ENCODE measurements around the gene EIF4EBP2. TPM values are rescaled to one million over a fixed set of nuclear protein-coding genes. Genes with fewer than 3 reads are reported as not detected.

EIF4EBP2 gene
- polyA plus RNA-seq, 12 donors: 55.8 to 114 (median 69.6) TPM

DNA sequence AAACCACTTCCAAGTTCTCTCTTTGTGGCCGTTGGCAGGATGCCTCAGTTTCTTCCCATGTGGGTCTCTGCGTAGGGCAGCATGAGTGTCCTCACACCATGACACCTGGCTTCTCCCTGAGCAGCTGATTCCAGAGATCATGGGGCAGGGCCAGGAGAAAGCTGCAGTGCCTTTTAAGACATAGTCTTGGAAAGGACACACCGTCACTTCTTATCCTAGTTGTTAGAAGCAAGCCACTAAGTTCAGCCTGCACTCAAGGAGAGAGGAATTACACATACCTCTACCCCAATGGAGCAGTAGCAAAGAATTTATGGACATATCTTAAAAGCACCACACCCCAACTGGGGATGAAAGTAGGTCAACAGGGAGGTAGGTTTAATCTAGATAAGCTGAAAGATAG, 21.2 kb downstream of the EIF4EBP2 start:
- no peak for DNase-seq

DNA sequence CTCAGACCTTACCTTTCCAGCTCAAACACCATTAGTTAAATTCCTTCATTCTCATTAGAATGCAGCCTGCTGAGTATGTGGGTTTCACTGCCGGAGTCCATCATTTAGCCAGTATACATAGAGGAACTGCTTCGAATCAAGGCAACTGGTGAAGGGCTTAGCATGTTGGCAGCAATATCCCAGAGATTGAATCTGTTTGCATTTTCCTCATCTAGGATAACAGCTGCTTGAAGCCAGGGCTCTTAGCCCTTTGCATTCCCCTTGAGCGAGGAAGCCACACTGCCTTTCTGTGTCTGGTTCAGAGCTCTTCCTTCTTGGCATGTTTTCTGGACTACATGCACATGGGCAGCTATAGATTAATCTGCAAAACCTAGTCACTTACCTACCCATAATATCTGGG, 22.9 kb downstream of the EIF4EBP2 start:
- DNase-seq: peak; percentile 20

DNA sequence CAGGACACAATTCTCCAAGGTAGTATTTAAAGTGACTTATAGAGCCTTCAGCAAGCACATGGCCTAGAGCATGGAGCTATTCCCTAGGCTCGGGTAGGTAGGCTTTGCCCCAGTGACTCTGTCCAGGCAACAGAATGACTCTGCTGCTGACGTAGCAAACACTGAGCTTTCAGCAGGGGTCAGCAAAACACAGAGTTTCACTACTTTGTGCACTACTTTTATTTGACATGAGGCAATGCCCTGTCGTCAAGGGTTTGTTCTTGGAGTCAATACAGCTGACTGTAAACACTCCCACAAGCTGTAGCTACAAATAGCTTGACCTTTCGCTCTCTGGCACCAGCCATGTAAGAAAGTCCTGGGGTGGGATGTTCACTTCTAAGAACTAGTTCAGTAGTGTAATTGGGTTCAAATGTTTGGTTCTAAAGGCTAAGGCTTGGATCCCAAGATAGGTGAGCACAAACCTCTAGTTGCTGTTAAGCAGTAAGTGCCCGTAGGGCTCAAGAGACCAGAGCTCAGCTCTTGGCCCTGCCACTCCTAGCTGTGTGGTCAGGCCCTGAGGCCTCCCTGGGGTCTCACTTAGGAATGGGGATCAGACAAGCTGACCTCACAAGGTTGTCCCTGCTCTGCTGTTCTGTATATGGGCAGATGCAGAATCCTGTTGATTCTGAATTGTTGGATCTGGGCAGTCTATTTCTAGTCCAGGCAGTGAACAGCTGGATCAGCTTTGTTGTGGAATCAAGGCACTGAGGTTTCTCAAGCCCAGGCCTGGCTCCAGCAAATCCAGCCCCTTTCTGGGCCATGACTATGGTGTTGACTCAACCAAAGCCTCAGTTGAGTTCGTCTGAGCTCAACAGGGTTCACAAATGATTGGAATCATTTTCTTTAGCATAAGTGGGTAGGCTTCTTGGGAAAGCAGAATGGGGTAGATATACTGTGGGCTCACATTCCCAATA, 26.8 kb downstream of the EIF4EBP2 start:
- peak; percentile 34 for DNase-seq

DNA sequence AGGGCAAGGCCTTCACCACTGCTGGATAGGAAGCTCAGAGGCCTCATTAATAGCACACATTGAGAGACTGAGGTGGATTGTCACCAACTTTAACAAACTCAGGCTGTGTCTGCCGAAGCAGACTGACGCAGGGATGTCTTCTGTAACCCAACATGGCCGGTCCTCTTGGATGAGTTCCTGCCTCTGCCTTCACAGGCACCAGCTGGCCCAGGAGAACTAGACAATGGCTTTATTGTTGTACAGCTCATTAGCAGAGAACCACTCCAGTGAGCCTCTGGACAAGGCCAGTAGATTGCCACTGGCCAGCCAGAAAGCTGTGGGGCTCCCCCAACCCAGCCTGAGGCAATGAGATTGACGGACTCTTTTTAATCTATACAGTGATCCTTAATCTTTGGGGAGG, 28.2 kb downstream of the EIF4EBP2 start:
- no peak for DNase-seq

DNA sequence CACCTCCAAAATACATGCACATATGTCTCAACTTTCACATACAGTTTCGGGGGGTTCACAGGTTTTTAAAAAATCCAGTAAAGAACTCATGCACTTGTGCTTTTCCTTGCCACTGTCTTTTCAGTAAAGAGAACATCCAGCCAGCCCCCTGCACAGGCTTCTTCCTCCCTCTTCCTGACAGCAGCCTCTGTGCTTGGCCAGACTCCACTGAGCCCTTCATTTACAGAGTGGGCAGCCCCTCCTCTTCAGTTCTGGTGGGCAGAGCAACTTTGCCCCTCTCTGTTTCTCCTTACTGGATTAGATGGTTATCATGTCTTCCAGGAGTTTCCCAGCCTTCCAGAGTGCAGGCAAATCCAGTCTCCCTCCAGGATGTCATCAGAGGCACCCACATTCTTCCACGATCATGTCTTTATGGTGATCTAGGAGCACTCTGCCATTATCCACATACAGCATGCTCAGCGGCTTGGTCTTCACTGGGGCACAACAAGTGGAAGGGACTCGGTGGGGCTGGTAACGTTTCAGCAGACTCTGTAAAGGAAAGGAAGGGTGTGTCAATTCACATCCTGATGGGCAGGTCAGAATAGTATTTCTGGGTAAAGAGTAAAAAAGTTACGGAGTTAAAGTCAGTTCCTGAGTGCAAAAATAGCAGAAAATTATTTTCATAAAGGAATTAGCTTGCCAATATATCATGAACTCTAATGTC, 28.8 kb downstream of the EIF4EBP2 start:
- no peak for DNase-seq

DNA sequence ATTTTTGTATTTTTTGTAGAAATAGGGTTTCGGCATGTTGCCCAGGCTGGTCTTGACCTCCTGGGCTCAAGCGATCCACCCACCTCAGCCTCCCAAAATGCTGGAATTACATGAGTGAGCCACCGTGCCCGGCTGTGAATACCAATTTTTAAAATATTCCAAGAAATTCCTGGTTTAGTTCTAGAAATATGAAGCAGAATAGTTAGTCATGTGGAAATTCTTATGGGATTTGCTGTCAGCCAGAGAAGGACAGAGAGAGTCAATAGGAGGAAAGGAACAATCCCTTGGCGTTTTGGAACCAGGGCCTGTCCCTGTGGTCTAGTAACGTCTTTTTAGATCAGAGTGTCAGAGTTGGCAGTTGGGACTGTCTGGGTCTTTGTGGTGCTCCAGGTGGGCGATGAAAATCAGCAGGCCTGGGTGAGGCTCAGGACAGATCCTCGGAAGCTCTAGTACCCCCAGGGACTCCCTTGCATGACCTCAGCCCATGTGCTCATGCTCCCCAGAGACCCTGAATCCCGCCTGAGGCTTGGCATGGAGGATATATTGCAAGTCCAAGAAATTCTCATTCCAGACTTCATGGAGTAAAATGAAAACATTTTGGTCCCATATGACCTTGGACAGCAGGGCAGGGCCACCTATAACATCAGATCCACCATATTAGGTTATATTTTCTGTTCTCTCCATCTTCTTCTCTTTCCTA, 29.8 kb downstream of the EIF4EBP2 start:
- DNase-seq: no peak

DNA sequence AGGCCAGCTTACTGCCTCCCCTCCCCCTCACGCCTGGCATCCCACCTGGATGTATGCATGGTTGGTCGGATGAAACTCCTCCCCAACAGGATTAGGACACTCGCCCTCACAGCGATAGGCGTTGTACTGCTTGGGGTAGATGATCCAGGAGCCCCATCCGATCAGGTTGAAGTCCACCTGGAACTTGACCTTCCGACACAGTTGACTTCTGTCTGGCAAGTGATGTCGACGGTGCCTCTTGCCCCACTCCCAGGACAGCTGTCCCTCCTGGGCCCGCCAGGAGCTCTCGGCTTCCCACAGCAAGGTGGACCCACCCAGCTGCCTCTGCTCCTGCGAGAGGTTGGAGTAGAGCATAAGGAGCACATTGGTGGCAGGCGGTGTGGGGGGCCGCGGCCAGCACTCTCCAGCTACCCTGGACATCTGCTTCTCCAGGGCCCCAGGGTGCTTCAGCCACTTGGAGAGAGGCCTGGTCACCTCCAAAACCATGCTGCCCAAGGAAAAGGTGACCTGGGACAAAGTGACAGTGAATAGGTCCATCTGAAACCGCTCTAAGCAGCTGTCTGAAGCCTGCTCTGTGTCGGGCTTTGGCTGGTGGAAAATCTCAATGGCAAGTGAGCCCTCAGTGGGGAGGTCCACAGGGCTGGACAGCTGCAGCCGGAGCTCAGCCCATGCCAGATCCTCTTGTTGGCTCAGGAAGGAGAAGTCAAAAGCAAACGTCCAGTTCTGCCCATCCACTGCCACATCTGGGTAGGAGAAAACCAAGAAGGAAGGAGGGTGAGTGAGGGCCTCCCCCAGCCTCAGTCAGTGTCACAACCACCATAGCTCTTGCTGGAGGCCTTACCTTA, 31.5 kb downstream of the EIF4EBP2 start:
- no peak for DNase-seq

DNA sequence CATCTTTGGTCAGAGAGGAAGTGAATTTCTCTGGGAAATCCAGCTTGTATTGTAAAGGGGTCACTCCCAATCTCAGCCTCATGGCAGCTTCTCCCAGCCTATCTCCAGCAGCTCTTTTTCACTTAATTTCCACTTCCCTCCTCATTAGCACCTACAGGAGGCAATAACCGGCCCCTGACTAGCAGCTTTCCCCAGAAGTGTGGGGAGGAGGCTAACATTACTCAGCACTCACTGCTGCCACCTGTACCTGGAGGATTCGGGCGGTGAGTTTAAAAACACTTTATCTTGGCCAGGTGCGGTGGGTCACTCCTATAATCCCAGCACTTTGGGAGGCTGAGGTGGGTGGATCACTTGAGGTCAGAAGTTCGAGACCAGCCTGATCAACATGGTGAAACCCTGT, 33.8 kb downstream of the EIF4EBP2 start:
- DNase-seq: no peak

DNA sequence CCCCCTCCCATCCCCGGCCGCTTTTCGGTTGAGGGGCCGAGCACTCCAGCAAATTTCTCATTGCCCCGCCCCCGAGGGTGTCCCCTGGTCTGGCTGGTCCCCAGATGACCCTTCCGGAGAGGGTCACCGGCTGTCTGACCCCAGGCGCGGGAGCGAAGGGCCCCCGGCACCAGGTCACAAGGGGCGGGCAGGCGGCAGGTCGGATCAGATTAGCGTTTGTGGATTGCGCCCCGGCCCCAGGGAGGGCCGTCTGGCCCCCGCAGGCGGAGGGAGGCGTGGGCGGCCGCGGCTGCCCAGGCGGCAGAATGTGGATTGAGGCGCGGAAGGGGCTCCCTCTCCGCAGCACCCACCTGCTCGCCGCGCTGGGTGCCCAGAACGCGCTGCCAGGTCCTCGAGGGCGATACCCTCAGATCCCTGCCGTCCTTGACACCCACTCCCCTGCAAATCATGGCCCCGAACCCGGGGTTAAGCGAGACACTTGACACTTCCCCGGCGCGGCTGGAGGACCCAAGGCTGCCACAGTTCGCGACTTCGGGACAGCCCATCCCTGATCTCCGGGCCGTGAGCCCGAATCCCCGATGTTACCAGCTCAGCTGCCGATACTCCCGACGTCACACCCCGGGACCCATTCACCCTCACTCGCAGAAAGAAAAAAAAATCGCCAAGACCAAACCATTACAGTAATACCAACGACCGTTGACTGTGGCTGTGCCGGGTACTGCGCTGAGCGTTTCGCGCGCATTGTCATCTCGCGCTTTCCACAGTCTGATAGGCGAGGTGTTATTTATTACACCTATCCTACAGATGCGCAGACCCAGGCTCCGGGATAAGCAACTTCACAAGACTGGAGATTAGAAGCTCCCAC, 36.6 kb downstream of the EIF4EBP2 start:
- DNase-seq: no peak

DNA sequence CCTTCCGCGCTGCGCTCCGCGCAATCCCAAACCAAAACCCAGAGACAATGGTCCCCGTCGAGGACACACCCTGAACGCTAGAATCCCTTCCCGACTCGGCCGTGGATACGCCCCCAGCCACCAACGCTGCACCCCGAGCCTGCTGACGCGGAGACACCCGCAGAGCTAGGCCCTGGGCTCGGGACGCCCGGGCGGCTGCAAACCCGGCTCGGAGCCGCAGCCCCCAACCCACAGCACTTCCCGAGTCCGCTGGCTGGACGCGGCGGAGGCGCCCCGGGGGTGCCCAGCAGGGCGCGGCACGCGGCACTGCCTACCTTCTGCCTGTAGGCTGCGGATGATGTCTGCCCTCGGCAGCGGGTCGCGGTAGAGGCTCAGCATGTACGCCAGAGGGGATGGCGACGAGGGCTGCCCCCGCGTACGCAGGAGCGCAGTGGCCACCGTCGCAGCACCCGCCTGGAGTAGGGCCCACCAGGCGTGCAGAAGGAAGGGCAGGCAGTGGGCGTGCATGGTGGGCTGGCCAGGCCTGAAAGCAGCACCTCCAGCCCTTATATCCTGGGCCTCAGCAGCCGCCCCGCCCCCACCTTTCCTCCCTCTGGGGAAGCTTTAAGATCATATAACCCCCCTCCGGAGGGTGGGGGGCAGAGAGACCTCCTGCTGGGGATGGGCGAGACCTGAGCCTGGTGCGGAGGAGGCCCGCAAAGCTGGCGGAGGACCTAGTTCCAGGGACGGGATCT, 37.4 kb downstream of the EIF4EBP2 start, which contains the start of gene NODAL:
NODAL (minus strand) TSS at position 521 of the 734 bp plus-strand sequence; CDS start at position 507, 14 bp downstream.
- DNase-seq: no peak

DNA sequence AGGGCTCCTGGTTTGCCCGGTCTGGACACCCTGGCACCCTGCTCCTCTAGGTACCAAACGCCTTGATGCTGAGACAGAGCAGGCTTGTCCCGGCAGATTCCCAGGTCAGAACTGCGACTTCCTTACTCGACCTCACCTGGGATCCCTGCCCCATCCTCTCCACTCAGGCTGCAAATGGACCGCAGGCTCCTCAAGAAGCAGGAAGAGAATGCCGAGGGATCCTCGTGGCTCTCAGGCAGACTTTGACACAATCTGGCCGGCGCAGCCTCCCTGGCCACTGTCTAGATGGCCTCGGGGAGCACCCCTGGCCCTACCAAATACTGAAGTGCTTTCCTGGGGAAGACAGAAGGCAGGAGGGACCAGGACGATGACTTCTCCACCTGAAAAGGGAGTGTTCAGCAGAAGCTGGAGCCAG, 38.0 kb downstream of the EIF4EBP2 start:
- DNase-seq: no peak

DNA sequence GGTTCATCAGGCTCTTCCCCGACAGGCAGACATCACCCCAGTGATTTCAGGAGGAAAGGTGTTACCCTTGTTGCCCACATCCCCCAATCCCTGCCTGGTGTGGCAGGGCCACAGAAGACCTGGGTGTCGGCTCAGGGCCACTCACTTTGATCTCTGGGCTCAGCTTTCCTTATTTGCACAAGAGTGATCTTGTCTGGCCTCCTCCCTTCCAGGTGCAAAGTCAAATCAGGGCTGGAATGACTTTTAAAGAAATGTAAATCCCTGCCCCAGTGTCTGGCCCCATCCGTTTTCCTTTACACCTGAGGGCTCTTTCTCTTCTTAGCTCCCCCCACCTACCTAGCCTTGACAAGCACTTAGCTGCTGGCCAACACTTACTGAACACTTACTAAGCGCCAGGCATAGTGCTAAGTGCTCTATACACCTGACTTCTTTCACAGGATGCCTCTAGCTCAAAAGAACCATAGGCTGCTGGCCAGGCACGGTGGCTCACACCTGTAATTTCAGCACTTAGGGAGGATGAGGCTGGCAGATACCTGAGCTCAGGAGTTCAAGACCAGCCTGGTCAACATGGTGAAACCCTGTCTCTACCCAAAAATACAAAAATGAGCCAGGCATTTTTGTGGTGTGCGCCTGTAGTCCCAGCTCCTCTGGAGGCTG, 38.5 kb downstream of the EIF4EBP2 start:
- no peak for DNase-seq

DNA sequence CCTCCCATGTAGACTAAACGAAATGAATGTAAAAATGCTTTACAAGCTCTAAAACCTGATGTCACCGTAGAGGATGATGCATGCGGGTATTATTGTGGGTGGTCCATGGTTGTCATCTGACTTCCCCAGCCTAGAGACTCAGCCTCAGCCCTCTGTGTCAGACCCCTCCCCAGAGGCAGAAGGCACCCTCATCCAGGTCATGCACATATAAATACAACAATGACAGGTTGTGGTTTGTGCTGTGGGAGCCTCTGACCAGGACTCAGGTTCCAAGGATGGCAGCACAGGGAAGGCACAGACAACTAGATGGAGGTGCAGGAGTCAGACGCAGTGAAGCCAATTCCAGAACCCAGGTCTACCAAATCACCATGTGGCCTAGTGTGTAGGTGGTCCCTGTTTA, 40.8 kb downstream of the EIF4EBP2 start:
- no peak for DNase-seq

DNA sequence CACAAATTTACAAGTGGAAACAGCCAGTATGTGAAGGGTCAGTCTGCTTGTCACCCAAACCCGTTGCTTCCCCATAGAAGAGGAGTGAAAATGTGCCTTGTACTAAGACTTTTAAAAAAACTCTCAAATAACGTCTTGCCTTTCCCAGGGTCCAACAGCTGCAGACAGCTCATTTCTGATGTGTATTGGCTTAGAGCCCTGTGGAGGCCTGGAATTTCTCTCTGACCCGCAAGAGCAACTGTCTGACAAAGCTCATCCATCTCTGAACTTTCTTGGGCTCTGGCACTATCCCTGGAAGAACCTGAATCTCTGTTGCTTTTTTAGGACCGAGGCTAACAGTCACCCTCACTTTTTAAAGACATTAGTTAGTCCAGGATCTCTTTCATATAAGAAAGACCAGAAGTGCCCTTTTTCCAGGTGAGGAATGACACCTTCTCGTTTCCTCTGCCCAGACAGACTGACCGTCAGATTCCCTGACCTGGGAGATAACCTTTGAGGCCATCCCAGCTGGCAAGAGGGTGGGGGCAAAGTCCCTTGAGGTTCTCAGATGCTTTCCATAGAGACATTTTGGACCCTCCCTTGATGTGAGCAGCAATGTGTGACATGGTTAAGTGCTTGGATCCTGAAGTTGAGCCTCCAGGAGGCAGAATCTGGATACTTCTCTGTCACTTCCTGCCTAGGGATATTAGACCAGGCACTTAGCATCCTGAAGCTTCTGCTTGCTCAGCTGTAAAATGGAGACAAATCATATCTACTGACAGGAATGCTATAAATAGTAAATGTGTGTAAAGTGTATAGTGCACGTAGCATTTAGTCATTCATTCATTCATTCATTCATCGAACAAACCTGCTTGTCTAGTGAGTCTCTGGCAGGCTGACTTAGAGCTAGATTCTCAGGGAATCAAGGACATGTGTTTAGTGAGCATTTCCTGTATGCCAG, 42.0 kb downstream of the EIF4EBP2 start:
- DNase-seq: peak; percentile 64

DNA sequence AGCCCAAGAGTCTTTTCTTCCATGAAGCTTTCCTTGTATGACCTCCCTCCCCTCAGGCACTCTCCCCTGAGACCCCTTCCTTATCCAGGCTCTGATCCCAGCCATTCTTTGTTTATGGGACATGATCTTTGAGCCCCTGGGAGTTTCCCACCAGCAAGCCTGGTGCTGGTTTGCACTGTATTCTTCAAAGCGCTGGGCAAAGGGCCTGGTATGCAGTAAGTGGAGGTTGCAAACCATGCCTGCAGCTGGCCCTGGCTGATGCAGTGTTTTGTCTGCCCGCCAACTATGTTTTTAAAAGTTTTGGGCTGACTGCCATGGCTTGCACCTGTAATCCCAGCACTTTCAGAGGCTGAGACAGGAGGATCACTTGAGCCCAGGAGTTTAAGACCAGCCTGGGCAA, 44.3 kb downstream of the EIF4EBP2 start:
- no peak for DNase-seq

DNA sequence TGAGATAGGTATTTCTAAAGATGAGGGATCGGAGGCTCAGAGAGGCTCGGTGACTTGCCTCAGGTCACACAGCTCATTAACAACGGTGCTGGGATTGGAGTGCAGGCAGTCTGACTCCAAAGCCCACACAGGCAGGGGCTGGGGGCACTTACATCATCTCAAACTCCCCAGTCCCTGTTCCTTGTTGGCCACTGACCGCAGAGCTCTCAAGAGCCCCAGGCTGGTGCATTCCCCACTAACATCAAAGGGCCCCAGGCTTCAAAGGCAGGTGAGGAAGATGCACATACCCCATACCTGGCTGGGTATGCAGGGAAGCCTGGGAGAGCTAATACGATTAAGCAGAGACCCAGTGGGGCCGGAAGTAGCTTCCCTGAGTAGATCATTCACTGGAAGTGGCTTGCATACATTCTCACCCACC, 51.3 kb downstream of the EIF4EBP2 start:
- DNase-seq: no peak

DNA sequence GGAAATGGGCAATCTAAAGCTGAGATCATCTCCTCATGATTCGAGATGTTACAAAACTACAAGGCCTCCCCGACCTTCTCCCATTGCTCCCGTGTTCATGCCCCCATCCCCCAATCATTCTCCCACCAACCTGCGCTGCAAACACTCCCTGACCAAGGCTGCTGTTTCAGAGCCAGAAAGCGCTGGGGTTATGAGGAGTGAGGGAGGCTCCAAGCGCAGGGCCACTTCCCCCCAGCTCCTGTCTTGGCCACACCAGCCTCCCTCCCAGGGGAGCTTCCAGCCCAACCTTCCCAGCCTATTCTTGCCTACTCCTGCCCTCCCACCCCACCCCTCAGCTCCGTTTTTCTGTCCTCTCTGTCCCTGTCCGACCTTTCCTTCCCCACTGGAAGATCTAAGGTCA, 52.2 kb downstream of the EIF4EBP2 start:
- no peak for DNase-seq

DNA sequence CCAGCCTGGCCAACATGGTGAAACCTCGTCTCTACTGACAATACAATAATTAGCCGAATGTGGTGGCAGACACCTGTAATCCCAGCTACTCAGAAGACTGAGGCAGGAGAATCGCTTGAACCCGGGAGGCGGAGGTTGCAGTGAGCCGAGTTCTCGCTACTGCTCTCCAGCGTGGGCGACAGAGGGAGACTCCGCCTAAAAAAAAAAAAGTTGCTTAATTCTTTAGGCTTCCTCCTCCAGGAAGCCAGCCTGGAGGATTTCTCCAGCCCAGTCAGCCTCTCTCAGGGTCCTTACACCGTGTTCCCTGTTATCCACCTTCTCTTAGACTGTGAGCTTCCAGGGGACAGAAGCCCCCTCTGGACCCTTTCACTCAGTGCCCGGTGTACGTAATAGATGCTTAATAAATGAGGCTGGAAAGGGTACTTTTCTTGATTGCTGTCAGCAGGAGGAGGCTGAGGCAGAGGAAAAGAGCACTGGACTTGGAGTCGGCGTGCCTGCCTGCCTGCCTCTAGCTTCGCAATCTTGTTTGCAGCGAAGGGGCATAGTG, 53.9 kb downstream of the EIF4EBP2 start:
- no peak for DNase-seq
